Lower leg skin (tissue), 4 donors: Measurements from ENCODE around the gene SRP9. TPM values are rescaled to one million over a fixed set of nuclear protein-coding genes. Genes with fewer than 3 reads are reported as not detected.
A peak's percentile ranks its signal among the peaks of the same experiment; 100 is the strongest.
"Not testable (repeated sequence)": the region's sequence is repeated elsewhere in the genome, so short reads cannot be mapped to it uniquely, and the experiment has no call there.

ENCODE experiments used
- DNase-seq, 2 donors: peaks; one replicate each; pipeline ENCODE4 v3.0.0-alpha.2; 2019; ENCODE audit warnings: low spot score in 2 of 2
- H3K4me3 ChIP-seq: fragments of 200-600 bp; sonication (generic); 2 replicates; pipeline ENCODE4 v1.5.1; 2017; ENCODE audit warnings: mild to moderate bottlenecking, low read depth; ENCODE audit not compliant: poor library complexity, severe bottlenecking
- CTCF ChIP-seq, 3 donors: fragments of 450-650 bp; IDR thresholded peaks; one replicate each; pipeline ENCODE4 v1.5.1; 2016; ENCODE audit warnings: antibody characterized with exemption in 3 of 3, mild to moderate bottlenecking in 3 of 3, moderate library complexity in 2 of 3
- POLR2A ChIP-seq, 2 donors: fragments of 450-650 bp; IDR thresholded peaks; one replicate each; pipeline ENCODE4 v1.6.1; 2016 to 2017; ENCODE audit warnings: antibody characterized with exemption in 2 of 2, mild to moderate bottlenecking in 1 of 2, moderate library complexity in 1 of 2
- WGBS, 2 donors: methylation state at CpG; one replicate each; pipeline ENCODE4 v1.1.5; 2018; 5-methylcytosine and 5-hydroxymethylcytosine counted together
- intact Hi-C: fragments of 100-400 bp; cut with DNase I; formaldehyde crosslinking; loops from one replicate; pipeline ENCODE4 v1.15.0; 2023; ENCODE audit warnings: low total_unique reads
- total RNA-seq, 4 donors: library from RNA; depleted of rRNA; stranded (reverse); fragments of >200 nt; gene quantifications; one replicate each; pipeline ENCODE4 v1.1.0, GENCODE V29; 2016

SRP9 gene
- total RNA-seq, 4 donors from 2014 or later, result 117 to 191 (median 154) TPM

- intact Hi-C loops, result loop anchor here (2.0 kb wide), 1 partner anchor 68 kb away; no protein-coding TSS in a partner anchor
- 13 to 16% methylated on average over 18 of the region's 18 CpGs for WGBS, 2 donors
- TF ChIP-seq POLR2A (IDR thresholded peaks at IDR 0.05) (no peak), CTCF (IDR thresholded peaks at IDR 0.05) (no peak)
- H3K4me3 ChIP-seq, result no peak overlapping the region
- DNase-seq, result no peak
Observed at GRCh38 chr1:225777058-225777582, 506 bp upstream of the SRP9 start.

GRCh38 chr1:225778337-225778669 lies 677 bp downstream of the SRP9 start:
- intact Hi-C loops, result no loop called here
- DNase-seq, result no peak
- TF ChIP-seq CTCF (IDR thresholded peaks at IDR 0.05) (no peak), POLR2A (IDR thresholded peaks at IDR 0.05) (no peak)
- 0% methylated on average over 3 of the region's 3 CpGs for WGBS, 2 donors
- peak overlapping the region; percentile 85 for H3K4me3 ChIP-seq

GRCh38 chr1:225779165-225779564 lies 1.5 kb downstream of the SRP9 start:
- intact Hi-C loops, DNase-seq, H3K4me3 ChIP-seq: not testable (repeated sequence)
- 52% methylated on average over 13 of the region's 13 CpGs for WGBS, 2 donors

- H3K4me3 ChIP-seq, result no peak overlapping the region
- DNase-seq, result no peak
- WGBS, 2 donors, result 82 to 84% methylated on average over 5 of the region's 5 CpGs
- no peak for TF ChIP-seq CTCF (IDR thresholded peaks at IDR 0.05)
- no peak for TF ChIP-seq POLR2A (IDR thresholded peaks at IDR 0.05)
- intact Hi-C loops, result no loop called here
Observed at GRCh38 chr1:225780134-225780533, 2.5 kb downstream of the SRP9 start.

GRCh38 chr1:225780630-225781029 lies 3.0 kb downstream of the SRP9 start:
- DNase-seq, result no peak
- no peak for TF ChIP-seq CTCF (IDR thresholded peaks at IDR 0.05)
- TF ChIP-seq POLR2A (IDR thresholded peaks at IDR 0.05), result no peak
- intact Hi-C loops, result no loop called here
- WGBS, 2 donors, result 85 to 94% methylated on average over 1 of the region's 1 CpG
- no peak overlapping the region for H3K4me3 ChIP-seq

- 83 to 84% methylated on average over 3 of the region's 3 CpGs for WGBS, 2 donors
- DNase-seq, H3K4me3 ChIP-seq, intact Hi-C loops: not testable (repeated sequence)
Observed at GRCh38 chr1:225789142-225789541, 11.5 kb downstream of the SRP9 start.

GRCh38 chr1:225794954-225795353 lies 17.3 kb downstream of the SRP9 start:
- no peak overlapping the region for H3K4me3 ChIP-seq
- intact Hi-C loops, result no loop called here
- TF ChIP-seq CTCF (IDR thresholded peaks at IDR 0.05) (no peak), POLR2A (IDR thresholded peaks at IDR 0.05) (no peak)
- no peak for DNase-seq
- WGBS, 2 donors, result 96 to 99% methylated on average over 4 of the region's 4 CpGs

GRCh38 chr1:225796097-225796496 lies 18.5 kb downstream of the SRP9 start:
- 98 to 99% methylated on average over 15 to 18 of the region's 18 CpGs for WGBS, 2 donors
- H3K4me3 ChIP-seq, intact Hi-C loops, DNase-seq: not testable (repeated sequence)

GRCh38 chr1:225801146-225801545 lies 23.5 kb downstream of the SRP9 start:
- H3K4me3 ChIP-seq, intact Hi-C loops, DNase-seq: not testable (repeated sequence)
- 83 to 86% methylated on average over 7 of the region's 7 CpGs for WGBS, 2 donors
